HCT116 (cell line): ENCODE measurements around the gene GRXCR1. TPM values are rescaled to one million over a fixed set of nuclear protein-coding genes. Genes with fewer than 3 reads are reported as not detected.

ENCODE experiments used
- ATAC-seq: fragments of 200-7000 bp; cut with Tn5 transposase; 2 replicates; pipeline ENCODE4 v1.9.1; 2020; ENCODE audit warnings: mild to moderate bottlenecking, moderate library complexity
- BruUV-seq: library from RNA; stranded (reverse); fragments of 400-500 nt; replicated peaks from 2 replicates; lab custom pipeline; 2021; lab: Mats Ljungman, UMichigan
- CTCF ChIA-PET: fragments of 300-600 bp; sonication (Branson Sonifier 250); formaldehyde crosslinking; loops from one replicate; lab custom pipeline; 2021; ENCODE audit warnings: antibody characterized with exemption; lab: Charles Lee
- POLR2A ChIA-PET: fragments of 300-600, 350-600 bp; sonication (Branson Sonifier 250); formaldehyde crosslinking; loops from one replicate; lab custom pipeline; 2021; ENCODE audit warnings: antibody characterized with exemption; lab: Charles Lee
- RAD21 ChIA-PET, 2 experiments: fragments of 300-600 bp; sonication (Branson Sonifier 250); formaldehyde crosslinking; loops; one replicate each; lab custom pipeline; 2023; ENCODE audit warnings: low total read pairs in 2 of 2; ENCODE audit not compliant: uncharacterized antibody in 2 of 2, unreplicated experiment in 2 of 2, low non-redundant PET in 1 of 2; lab: Charles Lee
- DNase-seq: peaks from one replicate; pipeline ENCODE4 v3.0.0-alpha.2; 2010; ENCODE audit warnings: low read depth, low spot score
- H2AFZ ChIP-seq: fragments of 200-600 bp; shearing (Covaris generic), sonication (generic); 2 replicates; pipeline ENCODE4 v1.6.1; 2017; ENCODE audit warnings: low read depth, mixed run types, mixed read lengths, antibody characterized with exemption, low read length; ENCODE audit not compliant: poor library complexity, severe bottlenecking
- H3K27ac ChIP-seq: 2 replicates; pipeline ENCODE4 v1.5.1; 2012; ENCODE audit warnings: low read depth, low read length
- H3K27me3 ChIP-seq: fragments of 200-600 bp; sonication (generic); 2 replicates; pipeline ENCODE4 v1.6.1; 2016; ENCODE audit warnings: mixed run types, low read length, mixed read lengths; ENCODE audit not compliant: insufficient read depth
- H3K36me3 ChIP-seq, 2 experiments: fragments of 200-500 bp in 1 of 2; fragments of 200-600 bp in 1 of 2; sonication (Bioruptor generic) in 1 of 2; sonication (generic) in 1 of 2; 2 replicates each; pipeline versions ENCODE4 v1.5.1 to v1.6.1; 2014 to 2016; ENCODE audit warnings: low read length in 2 of 2, inconsistent platforms in 1 of 2, mixed read lengths in 1 of 2, mixed run types in 1 of 2; ENCODE audit not compliant: insufficient read depth in 2 of 2, control insufficient read depth in 1 of 2
- H3K4me1 ChIP-seq, 2 experiments: fragments of 200-600 bp in 1 of 2; sonication (generic) in 1 of 2; 2 replicates each; pipeline versions ENCODE4 v1.5.1 to v1.6.1; 2012 to 2017; ENCODE audit warnings: low read length in 2 of 2, inconsistent platforms in 1 of 2, mild to moderate bottlenecking in 1 of 2, mixed read lengths in 1 of 2, mixed run types in 1 of 2, moderate library complexity in 1 of 2; ENCODE audit not compliant: insufficient read depth in 2 of 2, control insufficient read depth in 1 of 2
- H3K4me2 ChIP-seq: fragments of 200-600 bp; sonication (generic); 2 replicates; pipeline ENCODE4 v1.6.1; 2017; ENCODE audit warnings: mixed run types, low read length, mixed read lengths
- H3K4me3 ChIP-seq, 2 experiments: fragments of 200-600 bp in 1 of 2; sonication (generic) in 1 of 2; replicated peaks in 1 of 2; 2 replicates each; pipeline ENCODE4 v1.5.1; 2011 to 2016; ENCODE audit warnings: low read length in 2 of 2, control low read depth in 1 of 2, low read depth in 1 of 2, mild to moderate bottlenecking in 1 of 2, mixed read lengths in 1 of 2, mixed run types in 1 of 2
- H3K79me2 ChIP-seq: fragments of 200-600 bp; sonication (generic); 2 replicates; pipeline ENCODE4 v1.6.1; 2017; ENCODE audit warnings: mild to moderate bottlenecking, mixed run types, low read length, moderate library complexity, mixed read lengths; ENCODE audit not compliant: insufficient read depth
- H3K9ac ChIP-seq: fragments of 200-600 bp; sonication (generic); 2 replicates; pipeline ENCODE4 v1.6.1; 2016; ENCODE audit warnings: low read length, mixed read lengths
- H3K9me2 ChIP-seq: fragments of 200-600 bp; sonication (generic), shearing (Covaris generic); 2 replicates; pipeline ENCODE4 v1.6.1; 2017; ENCODE audit warnings: mixed run types, mild to moderate bottlenecking, moderate library complexity; ENCODE audit not compliant: insufficient read depth
- H3K9me3 ChIP-seq, 2 experiments: fragments of 200-500 bp in 1 of 2; fragments of 200-600 bp in 1 of 2; sonication (Bioruptor generic) in 1 of 2; sonication (generic) in 1 of 2; 2 replicates each; pipeline ENCODE4 v1.6.1; 2014 to 2017; ENCODE audit warnings: low read length in 2 of 2, mixed read lengths in 2 of 2, inconsistent platforms in 1 of 2, low read depth in 1 of 2, mild to moderate bottlenecking in 1 of 2, mixed run types in 1 of 2, moderate library complexity in 1 of 2; ENCODE audit not compliant: control insufficient read depth in 1 of 2, insufficient read depth in 1 of 2
- H4K20me1 ChIP-seq: fragments of 200-600 bp; sonication (generic), shearing (Covaris generic); 2 replicates; pipeline ENCODE4 v1.6.1; 2017; ENCODE audit warnings: mixed run types, mild to moderate bottlenecking, moderate library complexity; ENCODE audit not compliant: insufficient read depth
- CBX3 ChIP-seq: IDR thresholded peaks from 2 replicates; pipeline ENCODE4 v1.6.1; 2012; ENCODE audit warnings: low read depth
- CEBPB ChIP-seq: IDR thresholded peaks from 2 replicates; pipeline ENCODE4 v1.6.1; 2012; ENCODE audit warnings: low read depth
- CTCF ChIP-seq, 3 experiments: fragments of 200-600 bp in 1 of 3; sonication (generic) in 1 of 3; IDR thresholded peaks in 2 of 3; conservative IDR thresholded peaks in 1 of 3; 2 replicates each; pipeline ENCODE4 v1.5.1; 2012 to 2017; ENCODE audit warnings: low read depth in 2 of 3, low read length in 2 of 3, antibody characterized with exemption in 1 of 3, borderline replicate concordance in 1 of 3, control low read depth in 1 of 3, mild to moderate bottlenecking in 1 of 3, mixed read lengths in 1 of 3, mixed run types in 1 of 3, moderate library complexity in 1 of 3; ENCODE audit not compliant: insufficient read depth in 1 of 3
- EGR1 ChIP-seq: IDR thresholded peaks from 2 replicates; pipeline ENCODE4 v1.6.1; 2012; ENCODE audit warnings: low read depth
- JUND ChIP-seq: IDR thresholded peaks from 2 replicates; pipeline ENCODE4 v1.6.1; 2012
- POLR2AphosphoS5 ChIP-seq: IDR thresholded peaks from 2 replicates; pipeline ENCODE4 v1.6.1; 2011; ENCODE audit warnings: mild to moderate bottlenecking, low read depth, low read length, moderate library complexity
- SIN3A ChIP-seq: IDR thresholded peaks from 2 replicates; pipeline ENCODE4 v1.6.1; 2012; ENCODE audit warnings: low read depth
- SP1 ChIP-seq: IDR thresholded peaks from 2 replicates; pipeline ENCODE4 v1.6.1; 2012; ENCODE audit warnings: low read depth
- SRF ChIP-seq: IDR thresholded peaks from 2 replicates; pipeline ENCODE4 v1.6.1; 2012; ENCODE audit warnings: low read depth
- TCF7L2 ChIP-seq: IDR thresholded peaks from 2 replicates; pipeline ENCODE4 v1.7.0; 2011; ENCODE audit warnings: borderline replicate concordance, inconsistent platforms; ENCODE audit not compliant: insufficient read depth, insufficient read length; ENCODE audit errors: extremely low read depth
- YY1 ChIP-seq: IDR thresholded peaks from 2 replicates; pipeline ENCODE4 v1.6.1; 2011; ENCODE audit warnings: low read length, low read depth, moderate library complexity, mild to moderate bottlenecking; ENCODE audit not compliant: insufficient replicate concordance; ENCODE audit errors: extremely low read depth
- ZFX ChIP-seq: fragments of 450-650 bp; IDR thresholded peaks from 2 replicates; pipeline ENCODE4 v1.6.1; 2017
- ZNF274 ChIP-seq: fragments of 200-500 bp; sonication (Bioruptor generic); IDR thresholded peaks from 2 replicates; pipeline ENCODE4 v1.6.1; 2014; ENCODE audit warnings: mild to moderate bottlenecking, low read depth, low read length, inconsistent platforms
- intact Hi-C: fragments of 100-400 bp; cut with micrococcal nuclease; formaldehyde crosslinking; loops from 2 replicates; pipeline ENCODE4 v1.10.0; 2022
- total RNA-seq: library from RNA; stranded (reverse); gene quantifications from one replicate; pipeline ENCODE4 v1.2.1, GENCODE V29; 2021; ENCODE audit not compliant: unreplicated experiment
- TF ChIP-seq, protein P1 (sequence below): IDR thresholded peaks from 2 replicates; pipeline ENCODE4 v1.6.1; 2011; ENCODE audit warnings: mild to moderate bottlenecking, low read length, moderate library complexity; ENCODE audit not compliant: insufficient replicate concordance; ENCODE audit errors: extremely low read depth
- TF ChIP-seq, protein P2 (sequence below): IDR thresholded peaks from 2 replicates; pipeline ENCODE4 v1.6.1; 2012

The GRXCR1 gene
- total RNA-seq, 1 experiment from 2014 or later, result not detected

DNA sequence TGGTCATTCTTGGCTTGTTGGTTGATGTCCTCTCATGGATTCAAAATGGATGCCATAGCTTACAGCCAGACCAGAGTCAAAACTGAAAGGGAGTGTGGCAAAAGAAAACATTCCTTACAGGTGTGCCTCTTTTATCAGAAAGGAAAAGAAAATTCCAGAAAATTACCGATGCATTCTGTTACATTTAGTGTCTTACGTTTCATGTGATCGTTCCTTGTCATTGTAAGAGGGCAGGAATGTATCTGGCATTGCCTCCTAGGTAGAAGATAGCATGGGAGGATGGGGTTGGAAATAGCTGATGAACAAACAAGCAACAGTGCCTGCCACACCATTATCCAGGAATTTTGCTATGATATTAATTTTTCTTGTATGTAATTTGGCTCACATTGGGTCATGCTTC is 13.1 kb downstream of the GRXCR1 start:
- TF ChIP-seq ZNF274 (no peak), EGR1 (no peak)
- TF ChIP-seq, protein P1, sequence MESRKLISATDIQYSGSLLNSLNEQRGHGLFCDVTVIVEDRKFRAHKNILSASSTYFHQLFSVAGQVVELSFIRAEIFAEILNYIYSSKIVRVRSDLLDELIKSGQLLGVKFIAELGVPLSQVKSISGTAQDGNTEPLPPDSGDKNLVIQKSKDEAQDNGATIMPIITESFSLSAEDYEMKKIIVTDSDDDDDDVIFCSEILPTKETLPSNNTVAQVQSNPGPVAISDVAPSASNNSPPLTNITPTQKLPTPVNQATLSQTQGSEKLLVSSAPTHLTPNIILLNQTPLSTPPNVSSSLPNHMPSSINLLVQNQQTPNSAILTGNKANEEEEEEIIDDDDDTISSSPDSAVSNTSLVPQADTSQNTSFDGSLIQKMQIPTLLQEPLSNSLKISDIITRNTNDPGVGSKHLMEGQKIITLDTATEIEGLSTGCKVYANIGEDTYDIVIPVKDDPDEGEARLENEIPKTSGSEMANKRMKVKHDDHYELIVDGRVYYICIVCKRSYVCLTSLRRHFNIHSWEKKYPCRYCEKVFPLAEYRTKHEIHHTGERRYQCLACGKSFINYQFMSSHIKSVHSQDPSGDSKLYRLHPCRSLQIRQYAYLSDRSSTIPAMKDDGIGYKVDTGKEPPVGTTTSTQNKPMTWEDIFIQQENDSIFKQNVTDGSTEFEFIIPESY, result no peak
- H3K36me3 ChIP-seq, result no peaks in the 10 kb centered on the region
- intact Hi-C loops, result no loop called here
- H3K4me3 ChIP-seq, result no peak overlapping the region
- H3K27ac ChIP-seq, result no peak overlapping the region
- H3K27me3 ChIP-seq, result no peaks in the 10 kb centered on the region
- RAD21 ChIA-PET, result no interaction called here
- no peak overlapping the region for H2AFZ ChIP-seq
- H3K4me2 ChIP-seq, result no peak overlapping the region
- no peak for DNase-seq
- H4K20me1 ChIP-seq, result no peaks in the 10 kb centered on the region
- H3K9me2 ChIP-seq, result no peaks in the 10 kb centered on the region
- CTCF ChIA-PET, result no interaction called here
- POLR2A ChIA-PET, result no interaction called here
- ATAC-seq, result no peak
- peaks cover 0 to 17% of the 10 kb centered on the region in 2 experiments; a peak in 2 of 4 replicates for H3K9me3 ChIP-seq
- no TSS peak for BruUV-seq
- H3K9ac ChIP-seq, result no peak overlapping the region
- H3K79me2 ChIP-seq, result no peaks in the 10 kb centered on the region
- H3K4me1 ChIP-seq, result no peaks in the 10 kb centered on the region

DNA sequence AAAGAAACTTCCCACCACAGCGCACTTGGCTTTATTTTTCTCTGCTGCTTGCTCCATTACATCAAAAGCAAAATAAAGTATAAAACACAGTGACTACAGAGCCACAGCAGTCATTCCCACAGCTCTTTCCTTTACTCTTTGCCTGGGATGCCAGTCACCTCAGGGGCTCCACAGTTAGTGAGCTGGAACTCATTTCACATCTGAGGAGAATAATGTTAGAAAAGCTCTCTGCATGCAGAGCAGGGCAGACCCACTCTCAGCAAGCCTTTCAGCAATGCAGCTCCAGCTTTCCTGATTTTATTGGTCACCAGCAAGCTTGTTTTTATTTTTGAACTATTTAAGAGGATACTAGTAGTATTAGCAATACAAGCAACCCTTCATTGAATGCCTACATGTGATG is 13.8 kb downstream of the GRXCR1 start:
- ATAC-seq (no peak), DNase-seq (no peak)
- Histone ChIP-seq H3K4me3 (no peak overlapping the region), H3K9ac (no peak overlapping the region), H3K36me3 (no peaks in the 10 kb centered on the region), H3K9me2 (no peaks in the 10 kb centered on the region), H3K4me1 (no peaks in the 10 kb centered on the region), H3K27ac (no peak overlapping the region), H4K20me1 (no peaks in the 10 kb centered on the region), H2AFZ (no peak overlapping the region), H3K4me2 (no peak overlapping the region), H3K27me3 (no peaks in the 10 kb centered on the region), H3K9me3 (peaks cover 0 to 12% of the 10 kb centered on the region in 2 experiments; a peak in 2 of 4 replicates), H3K79me2 (no peaks in the 10 kb centered on the region)
- no TSS peak for BruUV-seq
- intact Hi-C loops, result no loop called here
- ChIA-PET POLR2A (no interaction called here), RAD21 (no interaction called here), CTCF (no interaction called here)
- TF ChIP-seq POLR2AphosphoS5, result no peak
- TF ChIP-seq EGR1, result no peak
- no peak for TF ChIP-seq CBX3
- TF ChIP-seq, protein P1, result no peak
- TF ChIP-seq, protein P2, sequence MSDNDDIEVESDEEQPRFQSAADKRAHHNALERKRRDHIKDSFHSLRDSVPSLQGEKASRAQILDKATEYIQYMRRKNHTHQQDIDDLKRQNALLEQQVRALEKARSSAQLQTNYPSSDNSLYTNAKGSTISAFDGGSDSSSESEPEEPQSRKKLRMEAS, result no peak
- no peak for TF ChIP-seq CTCF (IDR thresholded peaks at IDR 0.05 in 2 of 3, conservative IDR thresholded peaks at IDR 0.05 in 1 of 3; ENCODE audit: borderline replicate concordance in 1 of 3, insufficient read depth in 1 of 3, low read depth in 2 of 3, low read length in 2 of 3)
- TF ChIP-seq SRF, result no peak
- no peak for TF ChIP-seq JUND
- no peak for TF ChIP-seq TCF7L2
- no peak for TF ChIP-seq SIN3A
- TF ChIP-seq SP1, result no peak
- no peak for TF ChIP-seq ZFX
- no peak for TF ChIP-seq CEBPB
- TF ChIP-seq YY1, result no peak
